BLaER1 treated with 17β-estradiol and CSF1 and Interleukin-3, amounts not matched to agents 10 nM and 100 nM (cell line): ENCODE measurements around the gene C3orf22.

ENCODE experiments used
- H3K27ac ChIP-seq, 11 experiments: shearing (Covaris generic); formaldehyde crosslinking; 2 replicates each; pipeline ENCODE4 v1.8.1; 2022
- H3K27me3 ChIP-seq, 11 experiments: shearing (Covaris generic); formaldehyde crosslinking; 2 replicates each; pipeline ENCODE4 v1.8.1; 2022
- H3K36me3 ChIP-seq, 11 experiments: shearing (Covaris generic); formaldehyde crosslinking; 2 replicates each; pipeline ENCODE4 v1.8.1; 2022
- H3K4me1 ChIP-seq, 10 experiments: shearing (Covaris generic); formaldehyde crosslinking; 2 replicates each; pipeline ENCODE4 v1.8.1; 2022
- H3K4me2 ChIP-seq, 11 experiments: shearing (Covaris generic); formaldehyde crosslinking; 2 replicates each; pipeline ENCODE4 v1.8.1; 2022
- H3K4me3 ChIP-seq, 10 experiments: shearing (Covaris generic); formaldehyde crosslinking; 2 replicates each; pipeline ENCODE4 v1.8.1; 2022
- H3K9ac ChIP-seq, 11 experiments: shearing (Covaris generic); formaldehyde crosslinking; 2 replicates each; pipeline ENCODE4 v1.8.1; 2022
- H3K9me3 ChIP-seq, 11 experiments: shearing (Covaris generic); formaldehyde crosslinking; replicated peaks in 1 of 11; 2 replicates each; pipeline ENCODE4 v1.8.1; 2022
- H4K20me1 ChIP-seq, 11 experiments: shearing (Covaris generic); formaldehyde crosslinking; 2 replicates each; pipeline ENCODE4 v1.8.1; 2022
- Cebpa-rat ChIP-seq, 11 experiments: shearing (Covaris generic); IDR thresholded peaks; 2 replicates each; pipeline ENCODE4 v1.8.1; 2022

C3orf22 gene

GRCh38 chr3:126580746-126581145 is 22.0 kb upstream of the C3orf22 start:
- Histone ChIP-seq H4K20me1 (no peaks in the 10 kb centered on the region; a peak in 1 of 22 replicates), H3K36me3 (no peaks in the 10 kb centered on the region), H3K4me1 (peaks cover 0 to 11% (median 0%) of the 10 kb centered on the region in 10 experiments; a peak in 2 of 20 replicates), H3K9me3 (no peaks in the 10 kb centered on the region), H3K4me3 (no peak overlapping the region), H3K9ac (no peak overlapping the region), H3K4me2 (peak overlapping the region in 2 of 11 experiments; percentile 11 to 32; a peak in 1 of 22 replicates), H3K27ac (no peak overlapping the region), H3K27me3 (no peaks in the 10 kb centered on the region)
- TF ChIP-seq Cebpa-rat (IDR thresholded peaks at IDR 0.05): no peak

DNA sequence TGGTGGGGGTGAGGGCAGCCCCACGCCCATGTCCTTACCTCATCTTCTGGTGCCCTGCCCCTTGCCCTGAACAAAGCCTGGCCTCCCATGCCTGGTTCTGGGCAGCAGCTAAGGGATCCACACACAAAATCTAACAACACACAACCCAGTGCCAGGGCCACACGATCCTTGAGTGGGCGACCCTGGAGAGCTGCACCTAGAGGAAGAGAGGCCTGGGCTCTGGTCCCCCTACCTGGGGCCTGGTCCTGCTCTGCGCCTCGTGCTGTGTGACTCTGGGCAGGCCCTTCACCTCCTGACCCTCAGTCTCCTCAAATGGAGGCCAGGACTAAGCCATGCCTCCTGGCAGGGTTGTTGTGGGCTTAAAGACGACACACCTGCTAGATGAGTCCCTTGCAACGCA is 20.0 kb upstream of the C3orf22 start:
- Histone ChIP-seq H3K27me3 (no peaks in the 10 kb centered on the region), H3K27ac (no peak overlapping the region), H3K4me1 (peaks cover 0 to 11% (median under 1%) of the 10 kb centered on the region in 10 experiments; a peak in 8 of 20 replicates), H3K4me2 (no peak overlapping the region), H3K36me3 (no peaks in the 10 kb centered on the region), H4K20me1 (no peaks in the 10 kb centered on the region; a peak in 1 of 22 replicates), H3K9ac (no peak overlapping the region), H3K4me3 (no peak overlapping the region), H3K9me3 (no peaks in the 10 kb centered on the region)
- TF ChIP-seq Cebpa-rat (IDR thresholded peaks at IDR 0.05): no peak

GRCh38 chr3:126577261-126577660 is 18.5 kb upstream of the C3orf22 start:
- no peak overlapping the region for H3K27ac ChIP-seq
- H3K4me3 ChIP-seq: no peak overlapping the region
- no peaks in the 10 kb centered on the region for H3K27me3 ChIP-seq
- no peak for TF ChIP-seq Cebpa-rat (IDR thresholded peaks at IDR 0.05)
- H3K4me2 ChIP-seq: no peak overlapping the region; a peak in 1 of 22 replicates
- no peaks in the 10 kb centered on the region for H3K36me3 ChIP-seq
- H4K20me1 ChIP-seq: no peaks in the 10 kb centered on the region; a peak in 1 of 22 replicates
- H3K9me3 ChIP-seq: no peaks in the 10 kb centered on the region
- H3K4me1 ChIP-seq: peaks cover 0 to 11% (median 5%) of the 10 kb centered on the region in 10 experiments; a peak in 9 of 20 replicates
- H3K9ac ChIP-seq: no peak overlapping the region

GRCh38 chr3:126573492-126574117 is 14.9 kb upstream of the C3orf22 start:
- H3K9me3 ChIP-seq: no peaks in the 10 kb centered on the region
- TF ChIP-seq Cebpa-rat (IDR thresholded peaks at IDR 0.05): no peak
- no peaks in the 10 kb centered on the region for H3K27me3 ChIP-seq
- H3K4me3 ChIP-seq: no peak overlapping the region
- H4K20me1 ChIP-seq: no peaks in the 10 kb centered on the region
- peaks cover 0 to 10% (median 2%) of the 10 kb centered on the region in 10 experiments; a peak in 7 of 20 replicates for H3K4me1 ChIP-seq
- no peaks in the 10 kb centered on the region for H3K36me3 ChIP-seq
- H3K9ac ChIP-seq: no peak overlapping the region
- H3K4me2 ChIP-seq: peak overlapping the region in 6 of 11 experiments; percentile 5 to 59 (median 18); a peak in 7 of 22 replicates
- no peak overlapping the region for H3K27ac ChIP-seq

- Histone ChIP-seq H3K36me3 (no peaks in the 10 kb centered on the region), H3K27me3 (no peaks in the 10 kb centered on the region), H3K4me3 (no peak overlapping the region), H3K4me1 (peaks cover 0 to 10% (median 2%) of the 10 kb centered on the region in 10 experiments; a peak in 7 of 20 replicates), H3K9ac (no peak overlapping the region), H3K27ac (no peak overlapping the region), H4K20me1 (no peaks in the 10 kb centered on the region), H3K9me3 (no peaks in the 10 kb centered on the region), H3K4me2 (no peak overlapping the region)
- TF ChIP-seq Cebpa-rat (IDR thresholded peaks at IDR 0.05): no peak
Observed at GRCh38 chr3:126571078-126571477, 12.3 kb upstream of the C3orf22 start.

- Histone ChIP-seq H3K4me2 (no peak overlapping the region), H3K4me1 (peaks cover 0 to 9% (median 2%) of the 10 kb centered on the region in 10 experiments; a peak in 7 of 20 replicates), H3K36me3 (no peaks in the 10 kb centered on the region), H4K20me1 (no peaks in the 10 kb centered on the region), H3K9ac (no peak overlapping the region), H3K4me3 (no peak overlapping the region), H3K9me3 (no peaks in the 10 kb centered on the region), H3K27ac (no peak overlapping the region), H3K27me3 (no peaks in the 10 kb centered on the region)
- no peak for TF ChIP-seq Cebpa-rat (IDR thresholded peaks at IDR 0.05)
Observed at GRCh38 chr3:126570103-126570541, 11.4 kb upstream of the C3orf22 start.

- no peaks in the 10 kb centered on the region for H3K36me3 ChIP-seq
- H3K9ac ChIP-seq: no peak overlapping the region
- no peak overlapping the region for H3K4me2 ChIP-seq
- H4K20me1 ChIP-seq: no peaks in the 10 kb centered on the region
- H3K4me1 ChIP-seq: peaks cover 0 to 7% (median 2%) of the 10 kb centered on the region in 10 experiments; a peak in 7 of 20 replicates
- no peak overlapping the region for H3K4me3 ChIP-seq
- H3K27ac ChIP-seq: no peak overlapping the region
- H3K9me3 ChIP-seq: no peaks in the 10 kb centered on the region
- no peak for TF ChIP-seq Cebpa-rat (IDR thresholded peaks at IDR 0.05)
- H3K27me3 ChIP-seq: no peaks in the 10 kb centered on the region
Observed at GRCh38 chr3:126569390-126569975, 10.8 kb upstream of the C3orf22 start.

- H3K4me1 ChIP-seq: peaks cover 0 to 7% (median 2%) of the 10 kb centered on the region in 10 experiments; a peak in 7 of 20 replicates
- 0 out of 22 replicates have a peak, but pooled peaks cover 0 to 2% (median 0%) of the 10 kb centered on the region in 11 experiments for H3K9me3 ChIP-seq
- H3K27me3 ChIP-seq: no peaks in the 10 kb centered on the region
- no peak overlapping the region for H3K4me3 ChIP-seq
- no peaks in the 10 kb centered on the region for H4K20me1 ChIP-seq
- no peaks in the 10 kb centered on the region for H3K36me3 ChIP-seq
- no peak for TF ChIP-seq Cebpa-rat (IDR thresholded peaks at IDR 0.05)
- H3K27ac ChIP-seq: no peak overlapping the region
- H3K9ac ChIP-seq: no peak overlapping the region
- no peak overlapping the region for H3K4me2 ChIP-seq
Observed at GRCh38 chr3:126568776-126569342, 10.1 kb upstream of the C3orf22 start.

DNA sequence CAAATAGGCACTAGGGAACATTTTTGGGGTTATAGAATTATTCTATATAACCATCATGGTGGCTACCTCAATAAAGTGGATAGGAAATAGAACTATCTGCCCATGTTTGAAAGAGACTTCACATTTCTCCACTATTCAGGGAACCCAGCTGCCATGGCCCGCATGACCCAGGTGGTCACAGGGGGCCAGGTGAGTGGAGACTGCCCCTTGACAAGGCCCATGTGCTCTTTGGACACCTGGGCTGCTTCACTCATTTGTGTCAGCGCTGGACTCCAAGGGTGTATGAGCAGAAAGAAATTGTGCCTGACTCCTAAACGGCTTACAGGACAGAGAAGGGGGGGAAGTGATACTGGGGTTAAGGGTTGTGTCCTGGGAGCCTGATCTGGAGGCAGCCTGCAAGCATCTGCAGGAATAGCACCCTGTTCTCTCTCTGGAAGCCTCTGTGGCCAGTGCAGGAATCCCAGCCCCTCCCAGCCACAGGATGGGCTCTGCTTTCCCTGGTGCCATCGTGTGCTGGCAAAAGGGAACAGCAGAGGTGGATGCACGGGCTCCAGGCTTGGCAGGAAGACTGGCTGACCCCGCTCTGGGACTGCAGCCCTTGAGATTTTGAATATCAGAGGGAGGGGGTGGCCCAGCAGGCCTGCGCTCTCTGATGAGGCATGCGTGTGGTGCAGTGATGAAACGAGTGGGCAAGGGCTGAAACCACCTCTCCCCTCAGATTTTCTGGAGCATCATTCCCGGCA is 9.1 kb upstream of the C3orf22 start:
- H3K9ac ChIP-seq: no peak overlapping the region
- H3K27me3 ChIP-seq: no peaks in the 10 kb centered on the region
- H3K27ac ChIP-seq: no peak overlapping the region
- TF ChIP-seq Cebpa-rat (IDR thresholded peaks at IDR 0.05): no peak
- H3K36me3 ChIP-seq: no peaks in the 10 kb centered on the region
- no peaks in the 10 kb centered on the region for H3K4me1 ChIP-seq
- H4K20me1 ChIP-seq: no peaks in the 10 kb centered on the region
- peaks cover under 1 to 11% (median 7%) of the 10 kb centered on the region in 11 experiments; a peak in 18 of 22 replicates for H3K9me3 ChIP-seq
- no peak overlapping the region for H3K4me3 ChIP-seq
- no peak overlapping the region for H3K4me2 ChIP-seq
